SIG-M5 treated with dmso at 0.1 percent for 504 hours (cell line): ENCODE measurements around the gene FHAD1.

Experiments used
- DNase-seq: peaks from one replicate; lab custom pipeline; 2025; ENCODE audit not compliant: unreplicated experiment; lab: John Stamatoyannopoulos, UW

FHAD1 gene

DNA sequence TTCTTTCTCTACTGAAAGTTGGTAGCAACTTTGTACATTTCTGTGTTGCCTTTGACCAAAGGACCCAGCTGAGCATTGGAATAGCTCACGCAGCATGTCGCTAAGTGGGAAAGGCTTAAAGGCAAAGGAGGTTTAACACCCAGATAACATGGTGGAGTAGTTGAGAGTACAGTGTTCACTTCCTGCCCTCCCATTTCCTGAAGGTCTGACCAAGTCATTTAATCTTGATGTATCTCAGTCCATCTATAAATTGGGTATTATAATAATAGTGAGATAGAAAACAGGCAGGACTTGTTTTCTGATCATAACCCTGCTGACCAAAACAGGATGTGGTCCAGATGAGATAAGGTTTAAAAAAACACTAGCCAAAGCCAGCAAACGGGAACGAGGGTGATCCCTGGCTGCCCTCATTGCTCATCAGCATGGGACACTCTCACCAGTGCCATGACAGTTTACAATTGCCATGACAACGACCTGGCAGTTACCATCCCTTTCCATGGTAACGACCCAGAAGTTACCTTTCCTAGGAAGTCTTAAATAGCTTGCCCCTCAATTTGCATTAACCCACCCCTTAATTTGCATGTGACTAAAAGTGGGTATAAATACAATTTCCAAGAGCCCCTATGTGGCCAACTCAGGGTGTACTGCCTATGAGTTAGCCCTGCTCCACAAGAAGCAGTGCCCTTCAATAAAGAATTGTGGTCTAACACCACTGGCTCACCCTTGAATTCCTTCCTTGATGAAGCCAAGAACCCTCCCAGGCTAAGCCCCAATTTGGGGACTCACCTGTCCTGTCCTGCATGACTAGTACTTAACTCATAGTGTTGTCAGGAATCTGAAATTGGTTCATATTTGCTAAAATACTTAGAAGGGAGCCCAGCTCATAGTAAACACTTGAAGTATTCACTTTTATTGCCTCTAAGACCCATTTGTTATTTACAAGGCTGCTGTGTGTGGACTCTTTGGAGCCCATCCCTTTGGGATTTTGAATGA, 28.4 kb upstream of the FHAD1 start:
- no peak for DNase-seq

DNA sequence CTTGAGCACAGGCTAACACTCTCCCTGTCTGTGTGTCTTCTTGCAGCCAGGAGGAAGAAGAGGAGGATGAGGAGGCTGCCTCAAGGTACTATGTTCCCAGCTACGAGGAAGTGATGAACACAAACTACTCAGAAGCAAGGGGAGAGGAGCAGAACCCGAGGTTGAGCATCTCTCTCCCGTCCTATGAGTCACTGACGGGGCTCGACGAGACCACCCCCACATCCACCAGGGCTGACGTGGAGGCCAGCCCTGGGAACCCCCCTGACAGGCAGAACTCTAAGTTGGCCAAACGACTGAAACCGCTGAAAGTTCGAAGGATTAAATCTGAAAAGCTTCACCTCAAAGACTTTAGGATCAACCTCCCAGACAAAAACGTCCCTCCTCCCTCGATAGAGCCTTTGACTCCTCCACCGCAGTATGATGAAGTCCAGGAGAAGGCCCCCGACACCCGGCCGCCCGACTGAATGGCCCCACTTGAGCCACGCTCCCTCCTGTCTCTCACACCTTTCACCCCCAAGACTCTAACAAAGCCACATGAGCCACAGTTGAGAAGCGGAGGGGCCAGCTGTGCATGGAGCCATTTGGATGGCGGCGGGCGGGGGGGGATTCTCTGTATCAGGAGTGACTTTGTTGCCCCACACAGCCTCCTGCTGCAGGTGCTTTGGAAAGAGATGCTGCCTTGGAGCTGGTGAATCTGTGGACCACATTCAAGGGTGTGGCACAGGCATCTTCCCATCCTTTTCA, 27.6 kb upstream of the FHAD1 start:
- no peak for DNase-seq

GRCh38 chr1:15220024-15220392, 27.0 kb upstream of the FHAD1 start:
- no peak for DNase-seq

GRCh38 chr1:15220825-15221431, 26.1 kb upstream of the FHAD1 start:
- DNase-seq, result no peak

DNA sequence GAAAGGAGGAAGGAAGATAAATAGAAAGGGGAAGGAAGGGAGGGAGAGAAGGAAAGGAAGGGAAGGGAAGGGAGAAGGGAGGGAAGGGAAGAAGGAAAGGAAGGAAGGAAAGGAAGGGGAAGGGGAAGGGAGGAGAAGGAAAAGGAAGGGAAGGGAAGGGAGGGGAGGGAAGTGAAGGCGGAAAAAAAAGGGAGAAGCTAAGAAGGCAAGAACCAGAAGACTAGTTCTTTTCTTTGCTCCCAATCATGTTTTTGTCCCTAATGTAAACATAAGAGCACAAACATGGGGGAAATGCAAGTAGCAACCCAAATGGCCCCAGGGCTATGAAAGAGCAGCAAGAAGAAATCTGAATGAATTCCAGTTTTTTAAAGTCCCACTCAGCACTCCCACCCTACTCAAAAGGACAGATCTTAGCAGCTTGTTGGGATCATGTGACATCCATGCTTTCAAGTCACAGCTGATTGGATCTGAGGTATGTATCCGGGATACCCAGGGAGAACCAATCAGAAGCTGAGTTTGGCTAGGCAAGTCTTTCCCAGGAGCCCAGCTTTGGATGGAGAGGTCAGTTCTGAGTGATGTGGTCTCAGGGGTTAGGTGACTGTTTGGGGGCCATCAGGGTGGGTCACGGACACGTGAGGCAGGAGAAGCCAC, 24.2 kb upstream of the FHAD1 start:
- no peak for DNase-seq

GRCh38 chr1:15224259-15224869, 22.7 kb upstream of the FHAD1 start:
- no peak for DNase-seq

DNA sequence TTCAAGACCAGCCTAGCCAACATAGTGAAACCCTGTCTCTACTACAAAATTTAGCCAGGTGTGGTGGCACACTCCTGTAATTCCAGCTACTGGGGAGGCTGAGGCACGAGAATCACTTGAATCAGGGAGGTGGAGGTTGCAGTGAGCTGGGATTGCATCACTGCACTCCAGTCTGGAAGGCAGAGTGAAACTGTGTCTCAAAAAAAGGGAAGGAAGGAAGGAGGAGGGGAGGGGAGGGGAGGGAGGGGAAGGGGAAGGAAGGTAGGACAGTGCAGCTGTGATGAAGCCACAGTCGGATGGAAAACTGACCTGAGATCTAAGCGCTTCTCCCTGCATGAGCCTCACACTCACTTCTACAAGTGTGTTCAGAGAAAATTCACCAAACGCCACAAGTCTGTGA, 22.0 kb upstream of the FHAD1 start:
- no peak for DNase-seq

DNA sequence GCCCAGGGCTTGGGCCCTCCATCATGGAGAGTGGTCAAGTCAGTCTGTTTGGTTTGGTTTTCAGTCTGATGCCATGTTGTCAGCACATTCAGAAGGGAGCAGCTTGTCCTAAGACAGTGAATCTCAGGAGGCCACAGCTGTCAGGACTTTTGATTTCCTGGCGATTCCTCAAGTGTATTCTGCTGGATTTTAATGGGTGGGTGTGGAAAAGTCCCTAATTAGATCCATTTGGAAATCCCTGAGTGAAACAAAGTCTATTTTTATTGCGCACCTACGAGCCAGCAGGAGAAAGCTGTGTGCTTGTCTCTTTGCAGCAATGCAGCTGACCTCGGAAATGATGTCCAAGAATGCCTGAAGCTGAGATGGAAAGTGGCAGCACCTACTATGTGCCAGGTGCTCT, 21.6 kb upstream of the FHAD1 start:
- DNase-seq, result no peak

GRCh38 chr1:15226388-15227255, 20.4 kb upstream of the FHAD1 start:
- no peak for DNase-seq

GRCh38 chr1:15229707-15230131, 17.3 kb upstream of the FHAD1 start:
- DNase-seq, result peak; percentile 32

- DNase-seq, result peak; percentile 88
These were observed 15.3 kb upstream of the FHAD1 start for GRCh38 chr1:15231714-15232201.

DNA sequence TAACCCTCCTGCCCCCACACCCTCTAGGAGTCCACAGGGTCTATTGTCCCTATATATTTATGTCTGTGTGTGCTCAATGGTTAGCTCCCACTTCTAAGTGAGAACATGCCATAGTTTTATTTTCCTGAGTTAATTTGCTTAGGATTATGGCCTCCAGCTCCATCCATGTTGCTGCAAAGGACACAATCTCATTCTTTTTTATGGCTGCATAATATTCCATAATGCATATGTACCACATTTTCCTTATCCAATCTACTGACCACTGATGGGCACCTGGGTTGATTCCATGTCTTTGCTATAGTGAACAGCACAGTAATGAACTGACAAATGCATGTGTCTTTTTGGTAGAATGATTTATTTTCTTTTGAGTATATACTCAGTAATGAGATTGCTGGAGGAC, 13.3 kb upstream of the FHAD1 start:
- no peak for DNase-seq

DNA sequence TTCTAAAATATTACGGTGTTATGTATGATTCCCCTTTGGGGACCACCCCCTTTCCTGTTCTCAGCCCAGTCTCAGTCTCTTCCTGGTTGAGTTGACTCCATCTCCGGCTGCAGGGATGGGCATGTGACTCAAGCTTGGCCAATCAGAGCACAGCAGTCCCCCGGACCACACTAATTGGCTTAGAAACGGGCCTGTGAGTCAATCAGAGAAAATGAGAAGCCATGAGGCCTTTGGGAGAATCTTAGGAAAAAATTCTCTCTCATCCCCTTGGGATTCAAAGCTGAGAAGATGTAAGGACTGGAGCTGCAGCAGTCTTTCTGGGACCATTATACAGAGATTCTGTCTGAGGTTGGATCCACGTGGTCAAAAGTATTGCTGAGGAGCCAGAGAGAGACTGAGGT, 10.7 kb upstream of the FHAD1 start:
- no peak for DNase-seq

GRCh38 chr1:15236746-15237145, 10.3 kb upstream of the FHAD1 start:
- DNase-seq, result no peak

DNA sequence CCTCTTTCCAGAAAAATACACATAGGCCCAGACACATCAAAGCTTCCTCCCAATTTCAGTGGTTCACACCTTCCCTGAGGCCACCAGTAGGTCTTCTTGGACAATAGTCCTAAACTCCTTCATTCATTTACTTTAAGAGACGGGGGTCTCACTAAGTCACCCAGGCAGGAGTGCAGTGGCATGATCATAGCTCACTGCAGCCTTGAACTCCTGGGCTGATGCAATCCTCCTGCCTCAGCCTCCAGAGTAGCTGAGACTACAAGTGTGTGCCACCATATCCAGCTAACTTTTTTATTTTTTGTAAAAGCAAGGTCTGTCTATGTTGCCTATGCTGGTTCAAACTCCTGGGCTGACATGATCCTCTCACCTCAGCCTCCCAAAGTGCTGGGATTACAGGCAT, 8.2 kb upstream of the FHAD1 start:
- DNase-seq, result no peak

DNA sequence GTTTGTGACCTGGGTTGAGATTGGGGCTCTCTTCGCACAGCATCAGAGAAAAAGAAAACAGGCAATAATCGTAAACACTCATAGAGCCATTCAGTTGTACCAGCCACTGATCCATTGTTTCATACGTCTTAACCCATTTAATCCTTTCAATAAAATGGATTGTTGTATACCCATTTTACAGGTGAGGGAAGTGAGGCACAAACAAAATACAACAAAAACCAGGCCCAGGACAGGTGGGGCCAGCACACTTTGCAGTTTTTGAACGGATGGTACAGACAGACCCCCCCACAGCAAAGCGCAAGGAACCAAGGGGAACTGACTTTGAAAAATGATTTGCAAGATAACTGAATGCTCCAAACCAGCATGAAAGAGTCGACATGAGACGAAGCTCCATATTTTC, 4.3 kb upstream of the FHAD1 start:
- DNase-seq, result no peak

GRCh38 chr1:15243275-15244043, 3.6 kb upstream of the FHAD1 start:
- DNase-seq, result no peak

GRCh38 chr1:15244813-15245212, 2.2 kb upstream of the FHAD1 start:
- DNase-seq, result no peak
